T-cell (primary cell): ENCODE data around the gene ZNF506. TPM values are rescaled to one million over a fixed set of nuclear protein-coding genes. Genes with fewer than 3 reads are reported as not detected.
"Not testable (repeated sequence)": the region's sequence is repeated elsewhere in the genome, so short reads cannot be mapped to it uniquely, and the experiment has no call there.

Experiments
- ATAC-seq, 4 experiments: fragments of 200-7000 bp in 3 of 4; fragments of 150-1000 bp in 1 of 4; cut with Tn5 transposase; replicated peaks in 1 of 4; 1 replicate in 3 of 4; 2 replicates in 1 of 4; pipeline ENCODE4 v1.10.0; 2021; ENCODE audit warnings: moderate library complexity in 3 of 4, mild to moderate bottlenecking in 2 of 4, moderate number of reproducible peaks in 1 of 4
- CTCF ChIA-PET, 2 donors: fragments of 300-600 bp; sonication (Branson Sonifier 250); formaldehyde crosslinking; loops; one replicate each; lab custom pipeline; 2022; ENCODE audit warnings: antibody characterized with exemption in 2 of 2; lab: Charles Lee
- POLR2A ChIA-PET, 2 donors: fragments of 300-600 bp; sonication (Branson Sonifier 250); formaldehyde crosslinking; loops; one replicate each; lab custom pipeline; 2022; ENCODE audit warnings: antibody characterized with exemption in 2 of 2; lab: Charles Lee
- DNase-seq, 35 experiments: peaks; one replicate each; pipeline versions ENCODE4 v3.0.0 to v3.0.0-alpha.2; 2013 to 2023
- H3K27ac ChIP-seq: one replicate; pipeline ENCODE4 v1.5.1; 2013; ENCODE audit warnings: low read length
- H3K27me3 ChIP-seq, 2 experiments: replicated peaks in 1 of 2; 1 replicate in 1 of 2; 2 replicates in 1 of 2; pipeline versions ENCODE4 v1.6.1 to v1.7.0; 2013; ENCODE audit warnings: low read length in 1 of 2, mixed read lengths in 1 of 2; ENCODE audit not compliant: control insufficient read depth in 2 of 2, insufficient read depth in 2 of 2; ENCODE audit errors: extremely low read depth in 1 of 2
- H3K36me3 ChIP-seq, 2 donors: 1 replicate in 1 of 2; 2 replicates in 1 of 2; pipeline versions ENCODE4 v1.6.1 to v1.7.0; 2013; ENCODE audit warnings: low read length in 1 of 2; ENCODE audit not compliant: control insufficient read depth in 2 of 2, insufficient read depth in 1 of 2; ENCODE audit errors: extremely low read depth in 1 of 2
- H3K4me1 ChIP-seq, 2 experiments: 1 replicate in 1 of 2; 2 replicates in 1 of 2; pipeline versions ENCODE4 v1.6.1 to v1.7.0; 2013; ENCODE audit warnings: low read length in 2 of 2, mixed read lengths in 1 of 2; ENCODE audit not compliant: insufficient read depth in 2 of 2, control insufficient read depth in 1 of 2; ENCODE audit errors: extremely low read depth in 1 of 2
- H3K4me3 ChIP-seq, 2 donors: 1 replicate in 1 of 2; 2 replicates in 1 of 2; pipeline versions ENCODE4 v1.5.1 to v1.7.0; 2013; ENCODE audit warnings: mild to moderate bottlenecking in 2 of 2, low read length in 1 of 2, moderate library complexity in 1 of 2; ENCODE audit not compliant: control insufficient read depth in 1 of 2; ENCODE audit errors: extremely low read depth in 1 of 2
- H3K9me3 ChIP-seq: 2 replicates; pipeline ENCODE4 v1.7.0; 2013
- H3K27ac Mint-ChIP-seq, 2 donors: one replicate each; pipeline ENCODE4 v1.8.0; 2020 to 2021; ENCODE audit warnings: mild to moderate bottlenecking in 2 of 2, mixed read lengths in 2 of 2
- H3K27me3 Mint-ChIP-seq, 2 donors: one replicate each; pipeline ENCODE4 v1.8.0; 2021 to 2022; ENCODE audit warnings: mixed read lengths in 2 of 2
- H3K36me3 Mint-ChIP-seq: one replicate; pipeline ENCODE4 v1.8.0; 2021; ENCODE audit warnings: mixed read lengths
- H3K4me1 Mint-ChIP-seq, 3 donors: one replicate each; pipeline ENCODE4 v1.8.0; 2020 to 2022; ENCODE audit warnings: mixed read lengths in 3 of 3, mild to moderate bottlenecking in 1 of 3
- H3K4me3 Mint-ChIP-seq, 3 donors: one replicate each; pipeline ENCODE4 v1.8.0; 2020 to 2022; ENCODE audit warnings: mild to moderate bottlenecking in 3 of 3, mixed read lengths in 3 of 3, moderate library complexity in 3 of 3
- H3K9me3 Mint-ChIP-seq, 3 donors: one replicate each; pipeline ENCODE4 v1.8.0; 2020 to 2022; ENCODE audit warnings: mixed read lengths in 3 of 3
- WGBS: methylation state at CpG from one replicate; pipeline ENCODE4 v1.1.5; 2013; ENCODE audit warnings: missing lambda C conversion rate; ENCODE audit not compliant: insufficient coverage; 5-methylcytosine and 5-hydroxymethylcytosine counted together
- total RNA-seq, 35 experiments: library from RNA in 6 of 35; stranded (reverse) in 6 of 35; fragments of 120-200 nt in 1 of 35; gene quantifications; one replicate each; pipeline versions ENCODE4 v1.2.1 to v1.2.4 and lab custom pipeline; 2013 to 2026

Gene ZNF506
- total RNA-seq, 5 donors from 2014 or later (not counting 1 experiment from before 2014, with no cell fraction given), result 35.3 to 65.6 (median 58.1) TPM

- H3K36me3 ChIP-seq, H3K9me3 Mint-ChIP-seq, H3K27me3 Mint-ChIP-seq, H3K4me1 Mint-ChIP-seq, H3K9me3 ChIP-seq, POLR2A ChIA-PET, H3K4me3 ChIP-seq, H3K27ac Mint-ChIP-seq, H3K27ac ChIP-seq, CTCF ChIA-PET, H3K4me3 Mint-ChIP-seq, H3K4me1 ChIP-seq, ATAC-seq, H3K36me3 Mint-ChIP-seq, DNase-seq, H3K27me3 ChIP-seq: not testable (repeated sequence)
- 67% methylated on average over 3 of the region's 6 CpGs for WGBS
These were observed 77.6 kb downstream of the ZNF506 start for GRCh38 chr19:19743921-19744320.

- Mint-ChIP-seq H3K36me3 (no peaks in the 10 kb centered on the region), H3K27ac (no peak overlapping the region), H3K9me3 (no peaks in the 10 kb centered on the region), H3K27me3 (no peaks in the 10 kb centered on the region), H3K4me3 (no peak overlapping the region), H3K4me1 (no peaks in the 10 kb centered on the region)
- no peaks in the 10 kb centered on the region for H3K4me1 ChIP-seq
- H3K4me3 ChIP-seq, result no peak overlapping the region
- WGBS, result 88% methylated on average over 5 of the region's 6 CpGs
- H3K36me3 ChIP-seq, result no peaks in the 10 kb centered on the region
- no peaks in the 10 kb centered on the region for H3K9me3 ChIP-seq
- H3K27ac ChIP-seq, result no peak overlapping the region
- no peak for ATAC-seq
- DNase-seq, result no peak
- H3K27me3 ChIP-seq, result peaks cover 0 to 4% of the 10 kb centered on the region in 2 experiments
- ChIA-PET CTCF (no interaction called here), POLR2A (no interaction called here)
These were observed 78.4 kb downstream of the ZNF506 start for GRCh38 chr19:19743176-19743575.

- ATAC-seq, result no peak
- H3K27me3 Mint-ChIP-seq, result no peaks in the 10 kb centered on the region
- ChIA-PET POLR2A (no interaction called here), CTCF (no interaction called here)
- no peaks in the 10 kb centered on the region for H3K4me1 Mint-ChIP-seq
- no peaks in the 10 kb centered on the region for H3K9me3 Mint-ChIP-seq
- DNase-seq, result no peak
- Histone ChIP-seq H3K27me3 (peaks cover 0 to 4% of the 10 kb centered on the region in 2 experiments), H3K4me1 (no peaks in the 10 kb centered on the region), H3K27ac (no peak overlapping the region), H3K36me3 (no peaks in the 10 kb centered on the region), H3K9me3 (no peaks in the 10 kb centered on the region), H3K4me3 (no peak overlapping the region)
- H3K4me3 Mint-ChIP-seq, result no peak overlapping the region
- H3K36me3 Mint-ChIP-seq, result no peaks in the 10 kb centered on the region
- WGBS, result 91% methylated on average over 9 of the region's 9 CpGs
- no peak overlapping the region for H3K27ac Mint-ChIP-seq
These were observed 78.8 kb downstream of the ZNF506 start for GRCh38 chr19:19742773-19743172.

Other genes with a start within 250 kb of the ZNF506 start
- 10 to 100 TPM; 40.9 to 48.3 (median 42.7) TPM for gene PBX4, start 203.1 kb downstream of the ZNF506 start, total RNA-seq
- 100 to 1,000 TPM in 1 of 5 donors, 10 to 100 TPM in 4; 78.3 to 106 (median 82.4) TPM for gene LPAR2, start 193.5 kb downstream of the ZNF506 start, total RNA-seq
- 100 to 1,000 TPM in 4 of 5 donors, 10 to 100 TPM in 1; 99.5 to 148 (median 133) TPM for gene GMIP, start 178.1 kb downstream of the ZNF506 start, total RNA-seq
- 100 to 1,000 TPM in 3 of 5 donors, 10 to 100 TPM in 2; 80.4 to 170 (median 156) TPM for gene ATP13A1, start 158.1 kb downstream of the ZNF506 start, total RNA-seq
- 100 to 1,000 TPM in 3 of 5 donors, 10 to 100 TPM in 2; 66.2 to 180 (median 164) TPM for gene ZNF101, start 152.9 kb downstream of the ZNF506 start, total RNA-seq
- gene ZNF14, start 88.6 kb downstream of the ZNF506 start, total RNA-seq, result 10 to 100 TPM; 19.4 to 27.7 (median 21.7) TPM
- 10 to 100 TPM in 4 of 5 donors, 1 to 10 TPM in 1; 8.4 to 27.9 (median 21.8) TPM for gene ZNF253, start 44.1 kb upstream of the ZNF506 start, total RNA-seq
- gene ZNF93, start 79.2 kb upstream of the ZNF506 start, total RNA-seq, result 1 to 10 TPM; 4.5 to 8.1 (median 6.7) TPM
- gene ZNF682, start 217.8 kb upstream of the ZNF506 start, total RNA-seq, result 10 to 100 TPM in 2 of 5 donors, 1 to 10 TPM in 3; 7.5 to 14.4 (median 9.0) TPM